Uterus (tissue), 4 donors: ENCODE measurements around the gene PCSK9. TPM values are rescaled to one million over a fixed set of nuclear protein-coding genes. Genes with fewer than 3 reads are reported as not detected.

ENCODE experiments used
- DNase-seq, 2 donors: peaks; one replicate each; pipeline ENCODE4 v3.0.0-alpha.2; 2019 to 2020
- H3K27ac ChIP-seq, 2 donors: fragments of 200-600 bp; sonication (generic); 1 replicate in 1 of 2; 2 replicates in 1 of 2; pipeline ENCODE4 v1.5.1; 2016 to 2018
- H3K27me3 ChIP-seq, 2 donors: fragments of 200-600 bp; sonication (generic); one replicate each; pipeline ENCODE4 v1.5.1; 2018 to 2019; ENCODE audit warnings: control low read depth in 1 of 2
- H3K36me3 ChIP-seq, 2 donors: fragments of 200-600 bp; sonication (generic); one replicate each; pipeline ENCODE4 v1.5.1; 2019; ENCODE audit warnings: control low read depth in 1 of 2
- H3K4me1 ChIP-seq, 2 donors: fragments of 200-600 bp; sonication (generic); one replicate each; pipeline ENCODE4 v1.5.1; 2018 to 2019; ENCODE audit warnings: control low read depth in 1 of 2
- H3K4me3 ChIP-seq, 2 donors: fragments of 200-600 bp; sonication (generic); 1 replicate in 1 of 2; 2 replicates in 1 of 2; pipeline ENCODE4 v1.5.1; 2018 to 2019; ENCODE audit warnings: mild to moderate bottlenecking in 1 of 2
- H3K9me3 ChIP-seq, 2 donors: fragments of 200-600 bp; sonication (generic); one replicate each; pipeline ENCODE4 v1.5.1; 2019; ENCODE audit warnings: control low read depth in 1 of 2
- POLR2A ChIP-seq, 2 donors: fragments of 450-650 bp; IDR thresholded peaks; one replicate each; pipeline ENCODE4 v1.6.1; 2016; ENCODE audit warnings: antibody characterized with exemption in 2 of 2, mild to moderate bottlenecking in 1 of 2, moderate library complexity in 1 of 2
- intact Hi-C: fragments of 100-400 bp; cut with DNase I; formaldehyde crosslinking; loops from one replicate; pipeline ENCODE4 v1.15.1; 2023; ENCODE audit warnings: low total_unique reads
- total RNA-seq, 4 donors: library from RNA; depleted of rRNA in 3 of 4; stranded (reverse); fragments of >200 nt in 3 of 4; gene quantifications; one replicate each; pipeline versions ENCODE4 v1.1.0 to v1.2.4, GENCODE V29; 2014 to 2023
- TF ChIP-seq, protein P1 (sequence below), 4 experiments: fragments of 200-600 bp in 2 of 4; fragments of 450-650 bp in 2 of 4; sonication (generic) in 2 of 4; IDR thresholded peaks; one replicate each; pipeline ENCODE4 v1.5.1; 2016 to 2019; ENCODE audit warnings: antibody characterized with exemption in 4 of 4, mild to moderate bottlenecking in 2 of 4, moderate library complexity in 1 of 4
- donor health status: DM: yes; HTN: yes; CAD: no.

The PCSK9 gene
- total RNA-seq, 4 donors from 2014 or later, result 2.9 TPM; not detected in 3

GRCh38 chr1:55034476-55035133 is 4.7 kb upstream of the PCSK9 start:
- H3K27me3 ChIP-seq, result peaks cover 0 to 13% of the 10 kb centered on the region in 2 donors
- H3K4me1 ChIP-seq, result peaks cover 0 to 4% of the 10 kb centered on the region in 2 donors
- DNase-seq, result no peak
- H3K36me3 ChIP-seq, result no peaks in the 10 kb centered on the region
- H3K4me3 ChIP-seq, result no peak overlapping the region
- H3K9me3 ChIP-seq, result no peaks in the 10 kb centered on the region
- TF ChIP-seq, protein P1, sequence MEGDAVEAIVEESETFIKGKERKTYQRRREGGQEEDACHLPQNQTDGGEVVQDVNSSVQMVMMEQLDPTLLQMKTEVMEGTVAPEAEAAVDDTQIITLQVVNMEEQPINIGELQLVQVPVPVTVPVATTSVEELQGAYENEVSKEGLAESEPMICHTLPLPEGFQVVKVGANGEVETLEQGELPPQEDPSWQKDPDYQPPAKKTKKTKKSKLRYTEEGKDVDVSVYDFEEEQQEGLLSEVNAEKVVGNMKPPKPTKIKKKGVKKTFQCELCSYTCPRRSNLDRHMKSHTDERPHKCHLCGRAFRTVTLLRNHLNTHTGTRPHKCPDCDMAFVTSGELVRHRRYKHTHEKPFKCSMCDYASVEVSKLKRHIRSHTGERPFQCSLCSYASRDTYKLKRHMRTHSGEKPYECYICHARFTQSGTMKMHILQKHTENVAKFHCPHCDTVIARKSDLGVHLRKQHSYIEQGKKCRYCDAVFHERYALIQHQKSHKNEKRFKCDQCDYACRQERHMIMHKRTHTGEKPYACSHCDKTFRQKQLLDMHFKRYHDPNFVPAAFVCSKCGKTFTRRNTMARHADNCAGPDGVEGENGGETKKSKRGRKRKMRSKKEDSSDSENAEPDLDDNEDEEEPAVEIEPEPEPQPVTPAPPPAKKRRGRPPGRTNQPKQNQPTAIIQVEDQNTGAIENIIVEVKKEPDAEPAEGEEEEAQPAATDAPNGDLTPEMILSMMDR (IDR thresholded peaks at IDR 0.05), result no peak
- no peak overlapping the region for H3K27ac ChIP-seq
- intact Hi-C loops, result no loop called here

- peaks cover 0 to 20% of the 10 kb centered on the region in 2 donors for H3K27me3 ChIP-seq
- no peak for DNase-seq
These were observed 3.4 kb upstream of the PCSK9 start for GRCh38 chr1:55035904-55036303.

DNA sequence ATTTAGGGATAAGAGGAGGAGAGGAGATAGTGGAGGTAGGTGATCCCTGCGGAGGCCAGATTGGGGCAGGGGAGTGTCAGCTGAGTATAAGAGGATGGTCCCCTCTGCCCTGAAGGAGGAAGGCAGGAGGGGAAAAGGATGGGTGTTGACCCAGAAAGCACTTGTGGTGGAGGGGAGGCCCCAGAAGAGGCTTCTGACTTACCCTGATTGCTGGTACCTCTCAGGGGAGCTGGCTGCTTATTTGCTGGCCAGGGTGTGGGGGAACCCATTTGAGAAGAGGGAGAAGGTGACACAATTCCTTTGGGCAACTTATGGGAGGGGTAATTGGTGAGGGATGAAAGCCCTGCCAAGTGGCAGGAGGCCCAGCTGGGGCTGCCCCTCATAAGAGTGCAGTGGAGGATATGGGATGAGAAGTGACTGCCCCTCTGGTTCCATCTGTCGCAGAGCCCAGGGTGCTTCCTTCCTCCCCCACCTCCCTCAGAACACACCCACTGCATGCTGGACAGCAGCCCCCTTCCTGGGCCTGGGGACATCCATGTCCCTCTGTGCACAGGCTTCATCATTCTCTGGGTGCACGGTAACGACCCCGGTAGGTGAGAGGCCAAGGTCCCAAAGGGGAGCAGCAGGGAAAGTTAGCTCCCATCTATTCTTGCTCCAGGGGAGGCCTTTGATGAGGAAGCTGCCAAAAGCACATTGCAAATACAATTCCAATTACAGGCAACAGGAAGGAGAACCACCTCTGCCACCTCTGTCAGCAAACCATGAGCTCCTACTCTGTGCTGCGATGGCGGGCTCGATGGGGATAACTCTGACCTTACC is 1.4 kb upstream of the PCSK9 start:
- Histone ChIP-seq H3K36me3 (no peaks in the 10 kb centered on the region), H3K27me3 (peaks cover 0 to 20% of the 10 kb centered on the region in 2 donors)
- intact Hi-C loops, result no loop called here

More at GRCh38 chr1:55035904-55036303, 3.4 kb upstream of the PCSK9 start:
- Histone ChIP-seq H3K36me3 (no peaks in the 10 kb centered on the region), H3K4me1 (peaks cover 0 to 9% of the 10 kb centered on the region in 2 donors), H3K9me3 (no peaks in the 10 kb centered on the region), H3K27ac (no peak overlapping the region), H3K4me3 (no peak overlapping the region)
- intact Hi-C loops, result no loop called here
- TF ChIP-seq POLR2A (IDR thresholded peaks at IDR 0.05), result no peak
- TF ChIP-seq, protein P1 (IDR thresholded peaks at IDR 0.05), result no peak

DNA sequence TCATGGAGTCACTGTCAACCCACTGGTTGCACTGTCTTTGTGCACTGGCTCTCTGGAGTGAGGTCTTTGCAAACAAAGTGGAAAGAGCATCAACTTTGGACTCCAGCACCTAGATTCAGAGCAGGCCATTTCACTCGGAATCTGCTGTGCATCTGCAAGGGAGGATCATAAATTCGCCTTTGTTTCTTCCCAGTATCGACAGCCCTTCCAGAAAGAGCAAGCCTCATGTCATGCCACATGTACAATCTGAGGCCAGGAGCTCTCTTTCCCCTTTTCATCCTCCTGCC is 853 bp upstream of the PCSK9 start:
- H3K4me3 ChIP-seq, result no peak overlapping the region

More for the DNA sequence above, 1.4 kb upstream of the PCSK9 start:
- Histone ChIP-seq H3K27ac (no peak overlapping the region), H3K9me3 (no peaks in the 10 kb centered on the region), H3K4me1 (peaks cover 0 to 9% of the 10 kb centered on the region in 2 donors), H3K4me3 (no peak overlapping the region)
- no peak for DNase-seq
- TF ChIP-seq POLR2A (IDR thresholded peaks at IDR 0.05), result no peak
- TF ChIP-seq, protein P1 (IDR thresholded peaks at IDR 0.05), result no peak

More for the DNA sequence above, 853 bp upstream of the PCSK9 start:
- Histone ChIP-seq H3K27me3 (peaks cover 0 to 20% of the 10 kb centered on the region in 2 donors), H3K27ac (no peak overlapping the region), H3K9me3 (no peaks in the 10 kb centered on the region), H3K36me3 (no peaks in the 10 kb centered on the region), H3K4me1 (peaks cover 0 to 9% of the 10 kb centered on the region in 2 donors)
- intact Hi-C loops, result no loop called here
- no peak for DNase-seq
- TF ChIP-seq, protein P1 (IDR thresholded peaks at IDR 0.05), result no peak
- no peak for TF ChIP-seq POLR2A (IDR thresholded peaks at IDR 0.05)
